SJCRH30 (cell line): ENCODE measurements around the gene PPARG. TPM values are rescaled to one million over a fixed set of nuclear protein-coding genes. Genes with fewer than 3 reads are reported as not detected.
A peak's percentile ranks its signal among the peaks of the same experiment; 100 is the strongest.
"Not testable (repeated sequence)": the region's sequence is repeated elsewhere in the genome, so short reads cannot be mapped to it uniquely, and the experiment has no call there.

Experiments used
- DNase-seq, 2 experiments: peaks; one replicate each; pipeline ENCODE4 v3.0.0-alpha.2; 2015 to 2020
- H3K27ac ChIP-seq: fragments of 250-450 bp; sonication (Bioruptor Pico); 2 replicates; pipeline ENCODE4 v1.5.1; 2020; ENCODE audit warnings: mild to moderate bottlenecking, moderate library complexity
- H3K27me3 ChIP-seq: fragments of 250-450 bp; sonication (Bioruptor Pico); 2 replicates; pipeline ENCODE4 v1.5.1; 2020; ENCODE audit warnings: mild to moderate bottlenecking, moderate library complexity
- H3K36me3 ChIP-seq: fragments of 250-450 bp; sonication (Bioruptor Pico); 2 replicates; pipeline ENCODE4 v1.5.1; 2020; ENCODE audit warnings: mild to moderate bottlenecking, moderate library complexity
- H3K4me1 ChIP-seq: fragments of 250-450 bp; sonication (Bioruptor Pico); 2 replicates; pipeline ENCODE4 v1.5.1; 2020; ENCODE audit warnings: mild to moderate bottlenecking, moderate library complexity
- H3K4me3 ChIP-seq: fragments of 250-450 bp; sonication (Bioruptor Pico); 2 replicates; pipeline ENCODE4 v1.5.1; 2020; ENCODE audit warnings: mild to moderate bottlenecking, moderate library complexity
- H3K9me3 ChIP-seq: fragments of 250-450 bp; sonication (Bioruptor Pico); replicated peaks from 2 replicates; pipeline ENCODE4 v1.5.1; 2020; ENCODE audit warnings: mild to moderate bottlenecking, moderate library complexity
- total RNA-seq: library from RNA; depleted of rRNA; stranded (reverse); fragments of >200 nt; shearing (Covaris generic); gene quantifications from 2 replicates; pipeline ENCODE4 v1.2.3, GENCODE V29; 2014

The PPARG gene
- total RNA-seq, 1 experiment from 2014 or later = 0.06 TPM

GRCh38 chr3:12384451-12385233, 95.8 kb downstream of the PPARG start:
- Histone ChIP-seq H3K27me3 (no peaks in the 10 kb centered on the region), H3K4me1 (no peaks in the 10 kb centered on the region), H3K4me3 (no peak overlapping the region), H3K9me3 (no peaks in the 10 kb centered on the region), H3K27ac (no peak overlapping the region), H3K36me3 (no peaks in the 10 kb centered on the region)
- no peak for DNase-seq

- H3K36me3 ChIP-seq, H3K27me3 ChIP-seq, H3K4me1 ChIP-seq, H3K9me3 ChIP-seq, H3K4me3 ChIP-seq, H3K27ac ChIP-seq, DNase-seq: not testable (repeated sequence)
These were observed 97.8 kb downstream of the PPARG start for GRCh38 chr3:12386514-12387291.

GRCh38 chr3:12388185-12388584, 99.3 kb downstream of the PPARG start:
- no peaks in the 10 kb centered on the region for H3K9me3 ChIP-seq
- H3K27me3 ChIP-seq = no peaks in the 10 kb centered on the region

GRCh38 chr3:12392101-12392878, 103.4 kb downstream of the PPARG start:
- Histone ChIP-seq H3K9me3 (no peaks in the 10 kb centered on the region), H3K4me3 (no peak overlapping the region), H3K27ac (no peak overlapping the region), H3K4me1 (peaks cover 12% of the 10 kb centered on the region), H3K27me3 (no peaks in the 10 kb centered on the region), H3K36me3 (no peaks in the 10 kb centered on the region)
- peak; percentile 28 to 62 for DNase-seq

More at GRCh38 chr3:12388185-12388584, 99.3 kb downstream of the PPARG start:
- Histone ChIP-seq H3K36me3 (no peaks in the 10 kb centered on the region), H3K4me3 (no peak overlapping the region), H3K27ac (no peak overlapping the region), H3K4me1 (peaks cover 12% of the 10 kb centered on the region)
- DNase-seq = no peak

GRCh38 chr3:12393894-12394293, 105.0 kb downstream of the PPARG start:
- H3K4me1 ChIP-seq = peaks cover 12% of the 10 kb centered on the region
- no peak for DNase-seq
- no peak overlapping the region for H3K27ac ChIP-seq
- no peaks in the 10 kb centered on the region for H3K36me3 ChIP-seq
- no peaks in the 10 kb centered on the region for H3K9me3 ChIP-seq
- H3K27me3 ChIP-seq = no peaks in the 10 kb centered on the region
- H3K4me3 ChIP-seq = no peak overlapping the region

GRCh38 chr3:12394569-12395271, 105.8 kb downstream of the PPARG start:
- no peak for DNase-seq
- Histone ChIP-seq H3K4me3 (no peak overlapping the region), H3K27me3 (no peaks in the 10 kb centered on the region), H3K4me1 (peaks cover 12% of the 10 kb centered on the region), H3K27ac (no peak overlapping the region), H3K36me3 (no peaks in the 10 kb centered on the region), H3K9me3 (no peaks in the 10 kb centered on the region)

- Histone ChIP-seq H3K9me3 (no peaks in the 10 kb centered on the region), H3K27me3 (no peaks in the 10 kb centered on the region), H3K4me1 (peaks cover 12% of the 10 kb centered on the region), H3K36me3 (no peaks in the 10 kb centered on the region), H3K4me3 (no peak overlapping the region), H3K27ac (no peak overlapping the region)
- DNase-seq = no peak
These were observed 106.6 kb downstream of the PPARG start for GRCh38 chr3:12395349-12396012.

- H3K4me3 ChIP-seq = no peak overlapping the region
These were observed 107.6 kb downstream of the PPARG start for GRCh38 chr3:12396471-12396870.

GRCh38 chr3:12399226-12399625, 110.4 kb downstream of the PPARG start:
- no peaks in the 10 kb centered on the region for H3K36me3 ChIP-seq
- no peak overlapping the region for H3K27ac ChIP-seq
- no peak for DNase-seq
- no peak overlapping the region for H3K4me3 ChIP-seq
- H3K9me3 ChIP-seq = no peaks in the 10 kb centered on the region
- no peaks in the 10 kb centered on the region for H3K27me3 ChIP-seq
- no peaks in the 10 kb centered on the region for H3K4me1 ChIP-seq

More at GRCh38 chr3:12396471-12396870, 107.6 kb downstream of the PPARG start:
- Histone ChIP-seq H3K36me3 (no peaks in the 10 kb centered on the region), H3K4me1 (peaks cover 12% of the 10 kb centered on the region), H3K9me3 (no peaks in the 10 kb centered on the region), H3K27ac (no peak overlapping the region), H3K27me3 (no peaks in the 10 kb centered on the region)
- DNase-seq = no peak

GRCh38 chr3:12400616-12401194, 111.8 kb downstream of the PPARG start:
- no peaks in the 10 kb centered on the region for H3K4me1 ChIP-seq
- no peak overlapping the region for H3K27ac ChIP-seq
- H3K36me3 ChIP-seq = no peaks in the 10 kb centered on the region
- no peak for DNase-seq
- H3K27me3 ChIP-seq = no peaks in the 10 kb centered on the region
- H3K4me3 ChIP-seq = no peak overlapping the region
- no peaks in the 10 kb centered on the region for H3K9me3 ChIP-seq

- H3K27me3 ChIP-seq = no peaks in the 10 kb centered on the region
- no peaks in the 10 kb centered on the region for H3K9me3 ChIP-seq
- no peaks in the 10 kb centered on the region for H3K36me3 ChIP-seq
- DNase-seq = no peak
- H3K4me3 ChIP-seq = no peak overlapping the region
- H3K27ac ChIP-seq = no peak overlapping the region
- no peaks in the 10 kb centered on the region for H3K4me1 ChIP-seq
These were observed 112.3 kb downstream of the PPARG start for GRCh38 chr3:12401208-12401607.

- Histone ChIP-seq H3K4me1 (no peaks in the 10 kb centered on the region), H3K27me3 (no peaks in the 10 kb centered on the region), H3K4me3 (no peak overlapping the region), H3K9me3 (no peaks in the 10 kb centered on the region), H3K36me3 (no peaks in the 10 kb centered on the region), H3K27ac (no peak overlapping the region)
- no peak for DNase-seq
These were observed 116.8 kb downstream of the PPARG start for GRCh38 chr3:12405432-12406272.
